ENCODE data around the gene UBE2C. TPM values are rescaled to one million over a fixed set of nuclear protein-coding genes. Genes with fewer than 3 reads are reported as not detected.
"Not testable (repeated sequence)": the region's sequence is repeated elsewhere in the genome, so short reads cannot be mapped to it uniquely, and the experiment has no call there.

The UBE2C gene
- total RNA-seq, 1 experiment from 2014 or later: 265 TPM

DNA sequence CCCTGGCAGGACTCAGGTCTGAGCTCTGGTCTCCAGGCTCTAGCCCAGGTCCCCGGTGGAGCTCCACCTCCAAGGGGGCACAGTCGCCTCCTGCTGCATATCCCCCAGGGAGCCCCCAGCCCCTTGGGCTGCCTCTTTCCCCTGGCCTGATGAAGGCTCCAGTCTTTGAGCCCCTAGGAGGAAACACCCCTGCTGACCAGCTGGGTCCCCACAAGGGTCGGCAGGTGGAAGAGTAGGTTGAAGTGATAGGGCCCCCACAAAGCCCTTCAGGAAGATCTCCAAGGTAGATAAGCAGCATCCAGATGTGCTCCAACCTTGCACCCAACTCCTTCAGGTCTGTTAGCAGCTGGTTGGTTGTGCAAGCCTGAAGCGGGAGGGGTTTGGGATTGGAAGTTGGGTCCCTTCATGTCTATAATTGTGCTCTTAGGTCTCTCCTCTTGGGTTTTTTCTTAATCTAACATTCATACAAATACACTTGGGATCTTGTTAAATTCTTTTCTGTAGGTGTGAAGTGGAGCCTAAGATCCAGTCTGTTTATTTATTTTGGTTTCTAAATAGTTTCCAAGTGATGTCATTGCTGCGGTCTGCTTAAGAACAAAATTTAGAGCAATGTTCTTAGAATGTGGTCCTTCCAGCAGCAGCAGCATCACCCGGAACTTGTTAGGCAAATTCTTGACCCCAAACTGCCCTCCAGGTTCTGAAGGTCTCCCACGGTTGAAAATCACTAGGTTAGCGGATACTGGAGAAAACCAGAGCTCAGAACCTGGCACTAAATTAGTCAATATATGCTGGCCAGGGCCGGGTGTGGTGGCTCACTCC is 5.1 kb downstream of the UBE2C start:
- Histone ChIP-seq H3K4me3 (ENCODE audit: insufficient read depth, low read depth, low read length) (no peak overlapping the region), H3K36me3 (replicated peaks; ENCODE audit: control insufficient read depth, insufficient read depth, low read length) (peaks cover 21% of the 10 kb centered on the region), H3K27me3 (ENCODE audit: control insufficient read depth, insufficient read depth, low read length) (peaks cover 1% of the 10 kb centered on the region; the same call in 1 of the 2 replicates)
- peak; percentile 40 for DNase-seq

DNA sequence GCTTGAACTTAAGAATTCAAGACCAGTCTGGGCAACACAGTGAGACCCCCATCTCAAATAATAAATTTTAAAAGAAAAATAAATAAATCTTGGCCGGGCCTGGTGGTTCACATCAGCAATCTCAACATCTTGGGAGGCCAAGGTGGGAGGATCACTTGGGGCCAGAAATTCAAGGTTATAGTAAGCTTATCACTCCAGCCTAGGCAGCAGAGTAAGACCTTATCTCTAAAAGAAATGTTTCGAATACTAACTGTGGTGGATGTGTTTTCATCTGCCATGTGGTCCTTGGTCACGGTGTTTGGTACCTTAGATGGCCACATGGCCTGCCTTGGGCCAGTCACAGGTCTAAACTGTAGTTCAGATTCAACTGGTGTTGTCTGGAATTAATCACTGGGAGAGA is 5.8 kb downstream of the UBE2C start:
- DNase-seq: no peak
- Histone ChIP-seq H3K36me3 (replicated peaks; ENCODE audit: control insufficient read depth, insufficient read depth, low read length) (peaks cover 21% of the 10 kb centered on the region), H3K27me3 (ENCODE audit: control insufficient read depth, insufficient read depth, low read length) (peaks cover 6% of the 10 kb centered on the region), H3K4me3 (ENCODE audit: insufficient read depth, low read depth, low read length) (no peak overlapping the region)

DNA sequence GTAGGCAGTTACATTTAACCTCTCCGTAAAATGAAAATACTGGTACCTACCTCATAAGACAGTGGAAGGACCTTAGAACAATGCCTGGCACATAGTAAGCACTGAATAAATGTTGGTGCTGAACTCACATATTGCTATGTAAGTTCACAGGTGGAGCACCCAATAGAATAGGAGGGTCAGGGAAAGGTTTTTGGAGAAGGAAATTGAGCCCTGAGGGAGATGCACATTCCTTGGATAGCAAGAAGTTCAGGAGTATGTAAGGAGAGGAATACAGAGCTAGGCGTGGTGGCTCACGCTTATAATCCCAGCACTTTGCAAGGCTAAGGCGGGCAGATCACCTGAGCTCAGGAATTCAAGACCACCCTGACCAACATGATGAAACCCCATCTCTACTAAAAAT is 7.0 kb downstream of the UBE2C start:
- no peak for DNase-seq
- Histone ChIP-seq H3K4me3 (ENCODE audit: insufficient read depth, low read depth, low read length) (no peak overlapping the region), H3K36me3 (replicated peaks; ENCODE audit: control insufficient read depth, insufficient read depth, low read length) (peaks cover 14% of the 10 kb centered on the region), H3K27me3 (ENCODE audit: control insufficient read depth, insufficient read depth, low read length) (peaks cover 15% of the 10 kb centered on the region)

DNA sequence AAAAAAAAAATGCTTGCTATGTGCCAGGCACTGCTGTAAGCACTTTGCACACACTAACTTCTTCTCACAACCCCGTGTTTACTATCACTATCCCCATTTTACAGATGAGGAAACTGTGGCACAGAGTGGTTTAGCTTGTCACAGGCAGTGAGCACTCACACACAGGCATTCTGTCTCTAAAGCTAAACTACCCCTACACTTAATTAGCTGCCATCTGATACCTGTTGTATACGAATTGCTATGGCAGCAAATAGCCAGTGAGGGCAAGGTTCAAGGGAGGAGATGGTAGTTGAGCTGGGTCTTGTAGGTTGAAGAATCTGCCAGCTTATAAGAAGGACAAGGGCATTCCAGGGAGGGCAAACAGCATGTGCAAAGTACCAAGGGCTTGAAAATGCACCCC is 9.5 kb downstream of the UBE2C start:
- DNase-seq: no peak
- H3K36me3 ChIP-seq (replicated peaks; ENCODE audit: control insufficient read depth, insufficient read depth, low read length): no peaks in the 10 kb centered on the region
- H3K4me3 ChIP-seq (ENCODE audit: insufficient read depth, low read depth, low read length): no peak overlapping the region
- H3K27me3 ChIP-seq (ENCODE audit: control insufficient read depth, insufficient read depth, low read length): peaks cover 15% of the 10 kb centered on the region

DNA sequence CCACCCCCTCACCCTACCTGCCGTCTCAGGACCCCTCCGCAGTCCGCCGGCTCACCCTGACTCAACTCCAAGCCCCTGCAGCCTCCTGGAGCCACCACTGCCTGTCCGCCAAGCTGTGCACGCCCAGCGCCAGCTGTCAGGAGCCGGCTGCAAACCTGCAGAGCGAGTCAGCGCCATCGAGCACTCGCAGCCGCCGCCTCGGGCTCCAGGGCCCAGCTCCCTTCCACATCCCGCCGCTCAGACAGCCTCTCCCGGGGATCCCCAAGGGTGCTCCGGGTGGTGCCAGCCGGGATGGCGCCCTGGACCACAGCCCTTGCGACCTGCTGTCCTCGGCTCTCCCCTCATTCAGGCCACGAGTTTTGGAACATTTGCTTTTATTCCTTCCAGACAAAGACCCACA is 10.4 kb downstream of the UBE2C start:
- peak; percentile 55 for DNase-seq
- H3K4me3 ChIP-seq (ENCODE audit: insufficient read depth, low read depth, low read length): no peak overlapping the region
- peaks cover 15% of the 10 kb centered on the region for H3K27me3 ChIP-seq (ENCODE audit: control insufficient read depth, insufficient read depth, low read length)

DNA sequence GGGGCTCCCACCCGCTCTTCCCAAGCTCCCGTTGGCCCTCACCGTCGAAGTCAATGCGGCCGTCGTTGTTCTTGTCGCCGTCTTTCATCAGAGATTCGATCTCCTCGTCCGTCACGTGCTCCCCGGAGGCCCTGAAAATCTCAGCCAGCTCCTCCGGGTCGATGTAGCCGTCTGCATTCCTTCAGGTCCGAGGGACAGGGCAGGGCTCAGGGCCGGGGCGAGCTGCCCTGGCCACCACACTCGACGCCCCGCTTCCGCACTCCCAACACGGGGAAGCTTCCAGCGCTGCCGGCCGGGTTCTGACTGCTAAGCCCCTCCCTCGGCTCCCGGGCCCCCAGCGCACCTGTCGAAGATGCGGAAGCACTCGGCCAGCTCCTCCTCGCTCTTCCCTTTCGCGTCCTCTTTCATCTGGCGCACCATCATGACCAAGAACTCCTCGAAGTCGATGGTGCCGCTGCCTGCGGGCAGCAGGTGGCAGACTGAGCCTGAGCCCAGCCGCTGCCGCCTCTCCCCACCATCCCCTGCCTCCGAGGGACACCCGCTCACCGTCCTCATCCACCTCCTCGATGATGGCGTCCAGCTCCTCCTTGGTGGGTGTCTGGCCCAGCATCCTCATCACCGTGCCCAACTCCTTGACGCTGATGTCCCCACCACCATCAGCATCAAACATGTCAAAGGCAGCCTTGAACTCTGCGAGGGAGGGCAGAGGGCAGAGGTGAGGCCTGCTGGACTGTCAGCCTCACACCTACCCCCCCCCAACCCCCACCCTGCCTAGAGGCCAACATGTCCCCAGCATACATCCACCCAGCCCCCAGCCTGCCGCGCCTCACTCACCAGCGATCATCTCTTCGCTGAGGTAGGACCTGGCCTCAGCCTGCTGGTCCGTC is 11.7 kb downstream of the UBE2C start:
- peak; percentile 91 for DNase-seq
- peak overlapping the region; percentile 33 for H3K4me3 ChIP-seq (ENCODE audit: insufficient read depth, low read depth, low read length)
- H3K36me3 ChIP-seq (replicated peaks; ENCODE audit: control insufficient read depth, insufficient read depth, low read length): no peaks in the 10 kb centered on the region
- peaks cover 15% of the 10 kb centered on the region for H3K27me3 ChIP-seq (ENCODE audit: control insufficient read depth, insufficient read depth, low read length)

More for the DNA sequence above, 10.4 kb downstream of the UBE2C start:
- H3K36me3 ChIP-seq (replicated peaks; ENCODE audit: control insufficient read depth, insufficient read depth, low read length): no peaks in the 10 kb centered on the region

DNA sequence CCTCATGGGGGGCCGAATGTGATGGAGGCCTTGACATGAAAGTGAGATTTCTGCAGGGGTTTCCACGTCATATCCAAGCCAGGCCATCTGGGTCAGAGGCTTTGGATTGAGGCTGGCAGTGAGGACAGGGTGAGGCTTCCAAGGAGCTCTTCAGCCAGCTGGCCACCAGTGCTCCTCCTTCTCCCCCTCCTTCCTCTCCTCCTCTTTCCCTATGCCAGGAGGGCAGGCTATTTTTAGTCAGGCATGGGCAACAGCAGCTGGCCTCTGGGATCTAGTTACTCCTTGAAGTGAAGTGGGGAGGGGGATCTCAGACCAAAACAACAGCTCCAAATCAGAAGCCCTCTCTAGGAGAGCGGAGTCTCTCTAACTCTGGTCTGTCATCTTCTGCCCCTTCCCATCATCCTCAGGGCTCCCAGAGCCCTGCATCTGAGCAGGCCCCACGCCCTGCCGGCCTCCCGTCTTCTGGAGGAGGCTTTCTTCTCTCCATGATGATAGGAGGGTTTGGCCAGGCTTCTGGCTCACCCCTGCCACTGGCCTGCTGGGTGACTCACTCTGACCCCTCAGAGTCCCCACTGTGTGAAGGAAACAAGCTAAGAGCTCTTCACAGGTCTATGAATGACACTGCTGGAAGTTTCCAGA is 14.1 kb downstream of the UBE2C start:
- Histone ChIP-seq H3K36me3 (replicated peaks; ENCODE audit: control insufficient read depth, insufficient read depth, low read length) (no peaks in the 10 kb centered on the region), H3K4me3 (ENCODE audit: insufficient read depth, low read depth, low read length) (no peak overlapping the region), H3K27me3 (ENCODE audit: control insufficient read depth, insufficient read depth, low read length) (peaks cover 15% of the 10 kb centered on the region)
- DNase-seq: peak; percentile 46

DNA sequence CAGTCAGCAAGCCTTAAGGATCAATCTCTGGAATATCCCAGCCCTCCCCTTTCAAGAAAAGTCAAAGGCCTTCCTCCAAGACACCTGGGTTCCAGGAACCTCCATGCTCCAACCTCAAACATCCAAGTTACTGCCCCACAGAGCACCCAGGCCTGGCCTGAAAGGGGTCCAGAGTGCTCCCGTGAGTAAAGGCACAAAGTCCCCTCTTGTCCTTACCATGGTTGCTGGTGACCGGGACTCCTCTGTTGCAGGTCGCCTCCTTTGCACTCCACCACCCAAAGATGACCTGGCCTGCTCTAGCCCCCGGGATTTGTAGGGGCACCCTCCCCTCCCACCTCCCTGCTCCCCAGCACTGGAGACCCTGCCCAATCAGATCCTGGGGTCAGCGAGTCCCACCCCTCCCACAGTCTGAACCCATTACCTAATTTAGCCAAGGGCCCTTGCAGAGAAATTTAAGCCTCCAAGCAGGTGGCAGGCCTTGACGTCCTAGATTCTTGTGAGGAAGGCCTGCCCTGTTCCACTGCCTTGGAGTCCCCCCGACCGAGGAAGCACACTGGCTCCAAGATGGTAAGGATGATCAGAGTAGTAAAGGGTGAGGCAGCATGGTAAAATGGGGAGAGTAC is 14.7 kb downstream of the UBE2C start, which contains the start of gene TNNC2:
TNNC2 (minus strand) TSS at position 283 of the 623 bp plus-strand sequence; CDS start at position 219, 64 bp downstream.
- Histone ChIP-seq H3K27me3 (ENCODE audit: control insufficient read depth, insufficient read depth, low read length) (peaks cover 15% of the 10 kb centered on the region), H3K4me3 (ENCODE audit: insufficient read depth, low read depth, low read length) (no peak within 1 kb of the TSS), H3K36me3 (replicated peaks; ENCODE audit: control insufficient read depth, insufficient read depth, low read length) (no peaks in the 10 kb centered on the region)
- DNase-seq: no peak

DNA sequence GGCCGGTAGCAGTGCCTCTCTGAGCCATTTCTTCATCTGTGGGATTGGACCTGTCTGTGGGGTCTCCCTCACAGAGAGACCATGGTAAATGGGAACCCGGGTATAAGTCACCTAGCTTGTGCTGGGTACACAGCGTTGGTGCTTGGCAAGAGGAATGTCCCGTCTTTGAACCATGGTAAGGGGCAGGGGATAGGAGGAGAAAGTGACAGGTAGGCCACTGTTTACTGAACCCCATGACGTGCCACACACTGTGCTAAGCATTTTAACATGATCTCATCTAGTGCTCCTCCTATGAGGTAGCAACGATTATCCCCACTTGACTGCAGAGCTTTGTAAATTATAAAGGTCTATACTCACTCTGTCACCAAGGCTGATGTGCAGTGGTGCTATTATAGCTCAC is 15.3 kb downstream of the UBE2C start:
- Histone ChIP-seq H3K27me3 (ENCODE audit: control insufficient read depth, insufficient read depth, low read length) (peaks cover 12% of the 10 kb centered on the region), H3K36me3 (replicated peaks; ENCODE audit: control insufficient read depth, insufficient read depth, low read length) (no peaks in the 10 kb centered on the region), H3K4me3 (ENCODE audit: insufficient read depth, low read depth, low read length) (no peak overlapping the region)
- no peak for DNase-seq

DNA sequence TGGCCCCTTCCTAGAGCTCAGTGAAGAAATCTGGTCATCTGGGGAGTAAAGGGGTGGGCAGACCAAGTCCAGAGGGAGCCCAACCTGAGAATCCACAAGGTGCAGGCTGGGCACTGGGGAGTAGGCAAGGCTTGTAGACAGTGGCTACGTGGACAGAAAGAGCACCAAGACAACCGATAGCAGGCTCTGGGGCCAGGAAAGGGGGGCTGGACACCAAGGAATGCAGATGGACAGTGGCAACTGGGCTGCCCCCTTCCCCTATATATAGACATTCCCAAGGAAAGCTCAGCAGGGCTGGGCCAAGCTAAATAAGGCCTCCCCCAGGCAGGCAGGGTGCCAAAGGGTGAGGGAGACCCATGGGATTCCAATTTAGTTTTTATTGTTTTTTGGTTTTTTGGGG is 16.1 kb downstream of the UBE2C start:
- no peak overlapping the region for H3K4me3 ChIP-seq (ENCODE audit: insufficient read depth, low read depth, low read length)
- DNase-seq: peak; percentile 28
- peaks cover 6% of the 10 kb centered on the region for H3K27me3 ChIP-seq (ENCODE audit: control insufficient read depth, insufficient read depth, low read length)
- H3K36me3 ChIP-seq (replicated peaks; ENCODE audit: control insufficient read depth, insufficient read depth, low read length): no peaks in the 10 kb centered on the region

DNA sequence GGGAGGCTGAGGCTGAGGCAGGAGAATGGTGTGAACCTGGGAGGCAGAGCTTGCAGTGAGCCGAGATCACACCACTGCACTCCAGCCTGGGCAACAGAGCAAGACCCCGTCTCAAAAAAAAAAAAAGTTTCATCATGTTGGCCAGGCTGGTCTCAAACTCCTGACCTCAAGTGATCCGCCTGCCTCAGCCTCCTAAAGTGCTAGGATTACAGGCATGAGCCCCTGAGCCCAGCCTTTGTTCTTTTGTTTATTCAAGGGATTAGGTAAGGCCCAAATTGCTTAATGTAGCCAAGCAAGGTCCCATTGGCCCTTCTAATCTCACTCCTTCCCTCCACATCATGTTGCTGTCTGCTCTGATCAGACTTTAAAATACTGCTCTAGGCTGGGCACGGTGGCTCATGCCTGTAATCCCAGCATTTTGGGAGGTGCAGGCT is 17.2 kb downstream of the UBE2C start:
- not testable (repeated sequence) for H3K4me3 ChIP-seq (ENCODE audit: insufficient read depth, low read depth, low read length); H3K27me3 ChIP-seq (ENCODE audit: control insufficient read depth, insufficient read depth, low read length); DNase-seq; H3K36me3 ChIP-seq (replicated peaks; ENCODE audit: control insufficient read depth, insufficient read depth, low read length)

DNA sequence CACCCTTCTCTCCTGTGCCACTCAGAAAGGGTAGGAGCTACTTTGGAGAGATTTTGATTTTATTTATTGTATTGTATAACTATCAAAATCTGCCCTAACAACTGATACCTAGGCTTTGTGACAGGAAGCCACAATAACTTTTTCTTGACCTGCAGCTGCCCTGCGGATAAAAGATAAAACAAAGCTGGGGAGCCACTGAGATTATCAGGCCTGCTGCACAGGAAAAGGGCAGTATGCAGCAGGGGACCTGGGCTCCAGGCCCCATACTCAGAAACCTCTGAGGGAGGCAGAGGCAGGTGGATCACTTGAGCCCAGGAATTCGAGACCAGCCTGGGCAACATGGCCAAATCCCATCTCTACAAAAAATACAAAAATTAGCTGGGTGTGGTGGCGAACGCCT is 20.2 kb downstream of the UBE2C start:
- Histone ChIP-seq H3K36me3 (replicated peaks; ENCODE audit: control insufficient read depth, insufficient read depth, low read length) (peaks cover 9% of the 10 kb centered on the region), H3K4me3 (ENCODE audit: insufficient read depth, low read depth, low read length) (no peak overlapping the region), H3K27me3 (ENCODE audit: control insufficient read depth, insufficient read depth, low read length) (no peaks in the 10 kb centered on the region)
- no peak for DNase-seq

DNA sequence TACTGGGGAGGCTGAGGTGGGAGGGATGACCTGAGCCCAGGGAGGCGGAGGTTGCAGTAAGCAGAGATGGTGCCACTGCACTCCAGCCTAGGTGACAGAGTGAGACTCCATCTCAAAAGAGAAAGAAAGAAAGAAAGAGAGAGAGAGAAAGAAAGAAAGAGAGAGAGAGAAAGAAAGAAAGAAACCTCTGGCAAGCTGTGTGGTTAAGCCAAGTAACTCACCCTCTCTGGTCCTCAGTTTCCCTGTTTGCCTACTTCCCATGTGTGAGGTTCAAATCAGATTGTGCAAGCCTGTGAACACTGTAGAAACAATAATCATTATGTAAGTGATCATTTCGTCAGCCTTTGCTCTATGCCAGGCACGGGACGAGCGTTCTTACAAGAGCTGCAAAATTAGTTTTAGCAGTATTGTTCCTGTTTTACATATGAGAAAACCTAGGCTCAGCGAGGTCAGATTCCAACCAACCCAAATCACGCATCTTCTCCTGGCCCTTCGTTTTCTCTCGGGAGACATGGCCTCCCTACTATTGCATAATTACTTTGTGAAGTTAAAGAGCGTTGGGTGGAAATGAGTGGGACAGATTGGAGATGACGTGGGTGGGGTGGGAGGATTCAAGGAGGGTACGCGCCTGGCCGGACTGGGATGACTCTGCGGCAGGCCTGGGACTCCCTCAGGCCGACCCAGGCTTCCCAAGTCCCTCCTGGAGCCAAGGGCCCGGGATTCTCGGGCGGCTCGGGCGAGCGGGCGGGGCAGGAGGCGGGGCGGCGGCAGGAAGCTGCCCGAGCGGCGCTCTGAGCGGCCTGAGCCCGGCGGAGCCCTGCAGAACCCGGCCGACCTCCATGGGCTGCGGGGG is 20.8 kb downstream of the UBE2C start, which contains the start of gene SNX21:
SNX21 (plus strand) TSS at position 770 of the 853 bp plus-strand sequence. CDS start 121 bp downstream, outside the sequence.
- no peaks in the 10 kb centered on the region for H3K27me3 ChIP-seq (ENCODE audit: control insufficient read depth, insufficient read depth, low read length)
- peak within 1 kb of the TSS; percentile 76 for H3K4me3 ChIP-seq (ENCODE audit: insufficient read depth, low read depth, low read length)
- DNase-seq: peak; percentile 95
- peaks cover 9% of the 10 kb centered on the region for H3K36me3 ChIP-seq (replicated peaks; ENCODE audit: control insufficient read depth, insufficient read depth, low read length)
